NB4 (cell line): Measurements from ENCODE around the gene PLA2G4F.

Source experiments
- DNase-seq: peaks from one replicate; pipeline ENCODE4 v3.0.0; 2010; ENCODE audit warnings: low read depth
- H3K4me3 ChIP-seq: one replicate; pipeline ENCODE4 v1.5.1; 2011; ENCODE audit warnings: mild to moderate bottlenecking, low read depth, low read length, moderate library complexity
- CTCF ChIP-seq: IDR thresholded peaks from one replicate; pipeline ENCODE4 v1.5.1; 2012; ENCODE audit warnings: low read depth, low read length
- MAX ChIP-seq: IDR thresholded peaks from 2 replicates; pipeline ENCODE4 v1.6.1; 2011; ENCODE audit warnings: low read depth, low read length
- MYC ChIP-seq: IDR thresholded peaks from 2 replicates; pipeline ENCODE4 v1.6.1; 2011; ENCODE audit warnings: low read depth, low read length
- POLR2A ChIP-seq: IDR thresholded peaks from 2 replicates; pipeline ENCODE4 v1.6.1; 2011; ENCODE audit warnings: mild to moderate bottlenecking; ENCODE audit not compliant: insufficient read length; ENCODE audit errors: extremely low read depth

The PLA2G4F gene

GRCh38 chr15:42154956-42155355, 1.5 kb downstream of the PLA2G4F start:
- no peak for TF ChIP-seq CTCF
- TF ChIP-seq POLR2A, result no peak
- TF ChIP-seq MYC, result no peak
- no peak for TF ChIP-seq MAX
- no peak for DNase-seq
- H3K4me3 ChIP-seq, result no peak overlapping the region

GRCh38 chr15:42154212-42154941, 2.1 kb downstream of the PLA2G4F start:
- no peak for DNase-seq
- no peak for TF ChIP-seq POLR2A
- no peak for TF ChIP-seq MAX
- no peak for TF ChIP-seq MYC
- TF ChIP-seq CTCF, result no peak
- H3K4me3 ChIP-seq, result no peak overlapping the region

- DNase-seq, result no peak
- no peak for TF ChIP-seq CTCF
- TF ChIP-seq MYC, result no peak
- no peak for TF ChIP-seq MAX
- TF ChIP-seq POLR2A, result no peak
- H3K4me3 ChIP-seq, result no peak overlapping the region
Observed at GRCh38 chr15:42153874-42154211, 2.6 kb downstream of the PLA2G4F start.

- DNase-seq, result no peak
- TF ChIP-seq CTCF (no peak), MYC (no peak), POLR2A (no peak), MAX (no peak)
- no peak overlapping the region for H3K4me3 ChIP-seq
Observed at GRCh38 chr15:42152921-42153698, 3.3 kb downstream of the PLA2G4F start.

GRCh38 chr15:42152196-42152920, 4.1 kb downstream of the PLA2G4F start:
- DNase-seq, result no peak
- TF ChIP-seq MAX, result no peak
- TF ChIP-seq POLR2A, result no peak
- TF ChIP-seq CTCF, result no peak
- no peak for TF ChIP-seq MYC
- H3K4me3 ChIP-seq, result no peak overlapping the region
